AG08395 (cell line): ENCODE results near the gene TSPAN17.

Experiments used
- DNase-seq: peaks from one replicate; pipeline ENCODE4 v3.0.0; 2012; ENCODE audit warnings: mixed read lengths, low spot score

Gene TSPAN17

DNA sequence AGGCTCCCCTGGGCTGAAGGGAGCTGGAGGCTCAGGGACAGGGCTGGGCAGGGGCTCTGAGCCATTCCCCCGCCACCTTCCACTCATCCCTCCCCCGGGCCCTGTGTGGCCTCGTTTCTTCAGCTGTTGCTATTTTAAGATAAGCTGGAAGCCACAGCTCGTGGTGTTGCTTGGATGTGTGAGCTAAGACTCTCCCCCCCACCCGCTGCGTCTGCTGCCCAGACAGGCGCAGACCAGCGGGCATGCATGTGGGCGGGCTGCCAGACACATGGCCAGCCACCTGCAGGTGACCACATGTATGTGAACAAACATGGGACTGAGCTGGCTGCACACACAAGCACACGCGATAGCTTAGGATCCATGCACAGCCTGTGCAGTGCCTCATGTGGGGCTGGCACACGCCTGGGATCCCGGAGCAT is 25.6 kb upstream of the TSPAN17 start:
- no peak for DNase-seq

GRCh38 chr5:176624142-176624541 is 23.1 kb upstream of the TSPAN17 start:
- no peak for DNase-seq

DNA sequence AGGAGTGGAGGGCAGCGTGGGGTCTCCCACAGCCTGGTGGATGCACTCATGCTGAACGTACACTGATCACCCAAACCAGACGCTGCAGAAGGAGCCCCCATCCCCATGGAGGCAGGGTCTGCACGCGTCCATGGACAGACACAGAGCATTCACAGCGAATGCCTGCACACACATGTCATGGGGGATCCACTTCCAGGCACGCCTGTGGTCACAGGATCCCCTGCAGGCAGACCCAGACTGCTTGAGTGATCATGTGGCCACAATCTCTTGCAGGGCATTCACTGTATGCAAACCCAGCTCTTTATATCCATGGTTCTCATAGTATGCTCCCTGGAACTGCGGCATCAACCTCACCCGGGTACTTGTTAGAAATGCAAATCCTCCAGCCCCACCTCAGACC is 22.3 kb upstream of the TSPAN17 start:
- no peak for DNase-seq

DNA sequence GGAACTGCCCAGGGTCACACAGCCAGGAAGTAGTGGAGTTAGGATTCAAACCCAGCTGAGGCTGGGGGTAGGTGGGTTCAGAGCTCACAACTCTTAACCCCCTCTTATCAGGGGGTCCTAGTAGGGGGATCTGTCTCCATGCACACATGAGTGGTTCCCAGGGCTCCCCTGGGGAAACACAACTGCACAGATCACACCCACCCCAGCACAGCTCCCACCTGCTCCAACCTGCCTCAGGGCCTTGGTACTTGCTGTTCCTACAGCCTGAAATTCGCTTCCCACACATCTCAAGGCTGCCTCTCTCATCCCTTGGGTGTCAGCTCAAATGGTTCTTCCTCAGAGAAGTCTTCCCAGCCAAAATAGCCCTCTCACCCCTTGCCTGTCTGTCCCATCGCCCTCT is 21.8 kb upstream of the TSPAN17 start:
- DNase-seq = no peak

- no peak for DNase-seq
Observed at GRCh38 chr5:176625966-176626875, 21.1 kb upstream of the TSPAN17 start.

DNA sequence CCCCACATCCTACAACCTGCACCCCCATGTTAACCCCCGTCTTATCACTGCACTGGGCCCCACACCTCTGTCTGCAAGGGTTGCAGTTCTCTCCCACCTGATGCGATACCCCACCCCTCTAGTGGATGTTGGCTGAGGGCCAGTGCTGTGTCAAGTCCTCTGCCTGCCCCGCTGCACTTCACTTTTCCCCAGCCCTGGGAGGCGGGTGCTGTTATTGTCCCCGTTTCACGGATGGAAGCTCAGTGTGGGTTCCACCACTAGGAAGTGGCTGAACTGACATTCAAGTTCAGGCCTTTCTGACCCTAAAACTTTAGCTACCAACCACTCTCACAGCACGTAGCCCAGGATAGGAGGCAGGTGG is 20.4 kb upstream of the TSPAN17 start:
- DNase-seq = no peak

- no peak for DNase-seq
Observed at GRCh38 chr5:176627582-176627981, 19.7 kb upstream of the TSPAN17 start.

DNA sequence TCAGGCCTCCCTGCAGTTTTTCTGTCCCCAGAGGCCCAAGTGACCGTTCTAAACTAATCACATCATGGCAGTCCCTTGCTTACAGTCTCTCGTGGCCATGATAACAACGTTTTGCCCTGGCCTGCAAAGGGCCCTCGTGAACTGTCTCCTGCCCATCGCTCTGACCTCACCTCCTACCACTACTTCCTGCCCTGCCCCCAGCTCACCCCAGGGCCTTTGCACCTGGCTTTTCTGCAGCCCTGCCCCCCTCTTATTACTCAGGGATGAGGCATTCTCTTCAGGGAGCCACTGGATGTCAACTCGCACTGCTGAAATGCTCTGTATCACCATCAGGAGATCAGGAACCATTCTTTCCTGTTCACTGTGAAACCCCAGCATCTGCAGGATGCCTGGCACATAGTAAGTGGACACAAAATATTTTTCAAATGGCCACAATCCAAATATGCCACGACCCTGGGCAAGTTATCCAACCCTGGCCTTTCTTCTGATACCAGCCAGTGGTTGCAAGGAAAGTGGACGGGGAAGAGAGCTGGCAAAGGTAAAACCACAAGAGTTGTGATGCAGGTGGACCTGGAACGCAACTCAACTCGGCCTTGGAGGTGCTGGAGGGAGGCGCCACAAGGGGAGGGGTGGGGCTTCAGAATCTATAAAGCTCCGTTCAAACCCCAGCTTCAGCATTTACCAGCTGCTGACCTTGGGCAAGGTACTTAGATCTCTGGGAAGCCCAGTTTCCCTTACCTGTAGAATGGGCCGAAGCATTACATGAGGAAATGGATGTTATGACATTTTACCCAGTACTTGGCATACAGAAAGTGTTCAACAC is 18.7 kb upstream of the TSPAN17 start:
- DNase-seq = no peak

DNA sequence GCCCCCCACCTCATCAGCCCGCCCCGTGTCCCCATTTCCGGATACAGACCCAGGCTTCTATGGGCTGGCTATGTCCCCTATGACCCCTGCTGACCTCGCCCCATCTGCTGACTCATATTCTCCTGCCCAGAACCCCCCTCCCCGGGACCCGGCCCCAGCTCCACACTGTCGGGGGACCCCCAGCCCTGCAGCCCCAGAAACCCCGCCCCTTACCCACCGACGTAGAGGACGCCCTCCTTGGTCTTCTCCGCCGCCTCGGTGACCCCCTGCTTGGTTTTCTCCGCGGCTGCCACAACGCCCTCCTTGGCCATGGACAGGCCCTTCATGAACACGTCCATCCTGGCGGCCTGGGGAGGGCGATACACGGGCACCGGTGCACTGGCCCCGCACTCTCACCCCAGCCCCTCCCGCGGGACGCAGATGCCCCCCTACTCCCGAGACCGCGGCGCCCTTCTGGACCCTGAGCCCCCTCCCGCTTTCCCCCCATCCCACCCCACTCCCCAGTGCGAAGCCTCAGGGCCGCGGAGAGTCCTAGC is 17.9 kb upstream of the TSPAN17 start:
- no peak for DNase-seq

- DNase-seq = peak; percentile 62
Observed at GRCh38 chr5:176629853-176630680, 17.2 kb upstream of the TSPAN17 start, which contains the start of the genes EIF4E1B and SNCB. EIF4E1B (plus strand) TSS chr5:176630675; CDS start chr5:176642788, 12,113 bp downstream. SNCB (minus strand) TSS chr5:176630534; CDS start chr5:176629654, 880 bp downstream.

- DNase-seq = no peak
Observed at GRCh38 chr5:176630681-176631222, 16.5 kb upstream of the TSPAN17 start.

GRCh38 chr5:176631383-176632200 is 15.7 kb upstream of the TSPAN17 start:
- DNase-seq = no peak

- DNase-seq = no peak
Observed at GRCh38 chr5:176632745-176633144, 14.5 kb upstream of the TSPAN17 start.

GRCh38 chr5:176633598-176633997 is 13.7 kb upstream of the TSPAN17 start:
- no peak for DNase-seq

DNA sequence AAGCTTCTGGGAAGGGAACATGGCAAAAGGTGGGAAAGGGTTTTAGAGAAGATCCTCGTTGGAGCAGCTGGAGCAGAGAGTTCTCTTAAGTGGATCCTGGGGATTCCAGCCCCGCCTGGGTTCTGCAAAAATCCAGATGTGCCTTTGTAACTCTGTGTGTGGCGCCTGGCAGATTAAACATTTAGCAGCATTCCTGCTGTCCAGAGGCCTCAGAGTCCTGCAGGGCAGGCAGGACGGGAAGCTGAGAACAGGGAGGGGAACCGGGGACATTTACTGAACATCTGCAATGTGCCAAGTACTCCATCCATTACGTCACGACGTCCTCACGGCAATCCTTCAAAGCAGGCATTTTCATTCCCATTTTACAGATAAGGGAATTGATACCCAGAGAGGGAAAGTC is 10.9 kb upstream of the TSPAN17 start:
- peak; percentile 20 for DNase-seq

DNA sequence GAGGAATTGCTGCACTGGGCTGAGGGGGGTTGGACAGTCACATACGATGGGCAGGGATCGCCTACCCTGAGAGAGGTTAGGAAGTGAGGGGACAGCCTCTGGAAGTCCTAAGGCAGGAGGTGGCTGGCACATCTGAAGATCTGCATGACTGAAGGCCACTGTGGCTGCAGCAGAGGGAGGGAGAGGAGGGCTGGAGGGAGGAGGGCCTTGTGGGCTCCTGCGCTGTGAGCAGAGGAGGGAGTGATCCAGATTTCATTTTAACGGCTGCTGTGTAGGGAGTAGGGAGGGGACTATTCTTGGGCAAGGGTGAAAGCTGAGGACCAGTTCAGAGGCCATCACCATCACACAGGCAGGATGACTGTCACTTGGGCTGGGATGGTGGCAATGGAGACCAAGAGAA is 9.7 kb upstream of the TSPAN17 start:
- no peak for DNase-seq

GRCh38 chr5:176638437-176638836 is 8.8 kb upstream of the TSPAN17 start:
- DNase-seq = no peak

DNA sequence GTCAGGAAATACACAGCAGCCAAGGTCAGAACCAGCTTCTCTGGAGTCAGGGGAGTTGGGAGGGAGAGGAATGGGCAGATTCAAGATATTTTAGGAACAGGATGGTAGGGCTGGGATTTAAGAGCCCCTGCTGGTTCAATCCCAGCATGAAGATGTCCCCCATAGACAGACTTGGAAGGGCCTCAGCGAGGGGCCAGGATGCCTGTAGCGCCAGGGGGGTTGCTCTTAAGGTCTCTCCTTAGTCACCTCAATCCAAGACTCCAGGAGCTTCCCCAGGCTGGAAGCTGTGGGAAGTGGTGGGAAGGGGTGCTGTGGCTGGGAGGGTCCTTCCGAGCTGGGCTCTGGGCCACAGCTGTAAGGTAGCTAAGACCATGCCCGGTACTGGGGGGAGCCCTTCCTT is 8.1 kb upstream of the TSPAN17 start:
- DNase-seq = no peak

- peak; percentile 61 for DNase-seq
Observed at GRCh38 chr5:176639981-176640380, 7.3 kb upstream of the TSPAN17 start.

- DNase-seq = no peak
Observed at GRCh38 chr5:176640616-176641015, 6.7 kb upstream of the TSPAN17 start.
